K562 (cell line): Measurements from ENCODE around the gene KANK4. TPM values are rescaled to one million over a fixed set of nuclear protein-coding genes. Genes with fewer than 3 reads are reported as not detected.

Experiments
- ATAC-seq: fragments of 200-7000 bp; cut with Tn5 transposase; 3 replicates; pipeline ENCODE4 v1.9.1; 2020; ENCODE audit warnings: moderate library complexity
- BruUV-seq: library from RNA; stranded (reverse); fragments of 400-500 nt; replicated peaks from 2 replicates; lab custom pipeline; 2021; lab: Mats Ljungman, UMichigan
- CTCF ChIA-PET: fragments of 300-600 bp; formaldehyde crosslinking; extraction: SDS; loops from one replicate; lab custom pipeline; 2021; ENCODE audit warnings: low intra/inter-chr PET ratio; lab: Yijun Ruan, JAX
- POLR2A ChIA-PET: fragments of 300-600, 350-650 bp; sonication (Branson Sonifier 250); formaldehyde crosslinking; extraction: SDS; loops from one replicate; lab custom pipeline; 2021; ENCODE audit warnings: antibody characterized with exemption, inconsistent platforms; lab: Yijun Ruan, JAX
- DNase-seq, 4 experiments: peaks; one replicate each; pipeline versions ENCODE4 v3.0.0 to v3.0.0-alpha.2; 2011 to 2018; ENCODE audit warnings: low spot score in 3 of 4, mixed read lengths in 3 of 4; ENCODE audit errors: extremely low read depth in 1 of 4
- FAIRE-seq: peaks from 2 replicates; lab custom pipeline; 2011; peaks lifted over from hg19 to GRCh38; lab: Jason Lieb, UNC
- H2AFZ ChIP-seq: 2 replicates; pipeline ENCODE4 v1.6.0; 2011; ENCODE audit warnings: low read depth, low read length, control low read depth, inconsistent platforms
- H3K27ac ChIP-seq: fragments of 200-600 bp; 3 replicates; pipeline ENCODE4 v1.8.0; 2011; ENCODE audit warnings: low read depth, mild to moderate bottlenecking, control low read depth, inconsistent platforms, low read length, moderate library complexity, mixed read lengths; ENCODE audit errors: extremely low read depth
- H3K27me3 ChIP-seq, 2 experiments: fragments of 300-600 bp in 1 of 2; 2 replicates in 1 of 2; 3 replicates in 1 of 2; pipeline versions ENCODE4 v1.6.0 to v1.8.0; 2011; ENCODE audit warnings: inconsistent platforms in 2 of 2, low read length in 2 of 2, mild to moderate bottlenecking in 1 of 2, mixed read lengths in 1 of 2, moderate library complexity in 1 of 2; ENCODE audit not compliant: control insufficient read depth in 2 of 2, insufficient read depth in 2 of 2
- H3K36me3 ChIP-seq: fragments of 300-600 bp; 3 replicates; pipeline ENCODE4 v1.8.0; 2011; ENCODE audit warnings: mild to moderate bottlenecking, low read length, inconsistent platforms; ENCODE audit not compliant: control insufficient read depth, insufficient read depth
- H3K4me1 ChIP-seq, 2 experiments: fragments of 200-600 bp in 1 of 2; replicated peaks in 1 of 2; 2 replicates in 1 of 2; 3 replicates in 1 of 2; pipeline versions ENCODE4 v1.5.1 to v1.8.0; 2011; ENCODE audit warnings: inconsistent platforms in 2 of 2, low read length in 2 of 2, mild to moderate bottlenecking in 1 of 2, mixed read lengths in 1 of 2, moderate library complexity in 1 of 2; ENCODE audit not compliant: control insufficient read depth in 2 of 2, insufficient read depth in 2 of 2
- H3K4me2 ChIP-seq: 2 replicates; pipeline ENCODE4 v1.6.1; 2011; ENCODE audit warnings: low read length, control low read depth, inconsistent platforms, mixed read lengths; ENCODE audit not compliant: insufficient read depth
- H3K4me3 ChIP-seq: fragments of 200-600 bp; sonication (generic), shearing (Covaris generic); 2 replicates; pipeline ENCODE4 v1.5.1; 2016; ENCODE audit warnings: control low read depth, inconsistent platforms
- H3K79me2 ChIP-seq: fragments of 200-600 bp; 3 replicates; pipeline ENCODE4 v1.8.0; 2011; ENCODE audit warnings: low read length, inconsistent platforms; ENCODE audit not compliant: control insufficient read depth, insufficient read depth
- H3K9ac ChIP-seq, 2 experiments: 2 replicates each; pipeline versions ENCODE4 v1.6.0 to v1.6.1; 2011; ENCODE audit warnings: low read depth in 2 of 2, low read length in 2 of 2, control low read depth in 1 of 2, inconsistent platforms in 1 of 2, mild to moderate bottlenecking in 1 of 2, mixed read lengths in 1 of 2; ENCODE audit not compliant: insufficient read depth in 1 of 2
- H3K9me1 ChIP-seq: one replicate; pipeline ENCODE4 v1.6.0; 2011; ENCODE audit warnings: inconsistent platforms, mild to moderate bottlenecking, low read length, moderate library complexity; ENCODE audit not compliant: control insufficient read depth, insufficient read depth
- H3K9me3 ChIP-seq: replicated peaks from 2 replicates; pipeline ENCODE4 v1.5.1; 2011; ENCODE audit warnings: low read depth, low read length, inconsistent platforms; ENCODE audit not compliant: control insufficient read depth, insufficient read depth
- H4K20me1 ChIP-seq: replicated peaks from 2 replicates; pipeline ENCODE4 v1.6.1; 2011; ENCODE audit warnings: low read length, inconsistent platforms, mixed read lengths; ENCODE audit not compliant: control insufficient read depth, insufficient read depth
- ADNP ChIP-seq: fragments of 200-800 bp; sonication (Bioruptor generic); IDR thresholded peaks from 2 replicates; pipeline ENCODE4 v1.6.1; 2016; ENCODE audit warnings: missing genetic modification characterization, missing compliant biosample characterization
- BRD4 ChIP-seq: fragments of 200-600 bp; sonication (generic); IDR thresholded peaks from 2 replicates; pipeline ENCODE4 v1.6.1; 2017; ENCODE audit warnings: inconsistent platforms
- CHCHD3 ChIP-seq: fragments of 250-450 bp; sonication (Bioruptor Pico); IDR thresholded peaks from 2 replicates; pipeline ENCODE4 v2.1.2; 2022; ENCODE audit warnings: mild to moderate bottlenecking
- DPF2 ChIP-seq: fragments of 450-650 bp; IDR thresholded peaks from 2 replicates; pipeline ENCODE4 v1.6.1; 2016
- HNRNPK ChIP-seq: fragments of 200-400 bp; formaldehyde crosslinking; IDR thresholded peaks from one replicate; pipeline ENCODE4 v1.6.1; 2018; ENCODE audit warnings: mild to moderate bottlenecking, low read depth, low read length; ENCODE audit not compliant: poor library complexity, severe bottlenecking
- ID3 ChIP-seq, 2 experiments: fragments of 250-450 bp in 1 of 2; fragments of 450-650 bp in 1 of 2; sonication (Bioruptor Pico) in 1 of 2; IDR thresholded peaks; 2 replicates each; pipeline versions ENCODE4 v1.6.1 to v1.8.0; 2016 to 2021; ENCODE audit warnings: mild to moderate bottlenecking in 2 of 2, moderate library complexity in 2 of 2, missing compliant biosample characterization in 1 of 2, missing genetic modification characterization in 1 of 2
- KDM2B ChIP-seq: fragments of 250-450 bp; sonication (Bioruptor Pico); IDR thresholded peaks from 2 replicates; pipeline ENCODE4 v1.8.0; 2021; ENCODE audit warnings: mild to moderate bottlenecking, moderate library complexity
- MAFG ChIP-seq: fragments of 450-650 bp; conservative IDR thresholded peaks from 2 replicates; pipeline ENCODE4 v1.6.1; 2016; ENCODE audit warnings: missing genetic modification characterization, missing compliant biosample characterization
- MXD1 ChIP-seq: fragments of 250-450 bp; sonication (Bioruptor Pico); IDR thresholded peaks from 2 replicates; pipeline ENCODE4 v1.8.0; 2021; ENCODE audit warnings: borderline replicate concordance, mild to moderate bottlenecking, moderate library complexity; ENCODE audit not compliant: poor library complexity, severe bottlenecking
- PHB ChIP-seq: fragments of 250-450 bp; sonication (Bioruptor Pico); IDR thresholded peaks from 2 replicates; pipeline ENCODE4 v1.5.0; 2021
- PKNOX1 ChIP-seq: fragments of 450-650 bp; IDR thresholded peaks from 2 replicates; pipeline ENCODE4 v1.6.1; 2016
- RBM25 ChIP-seq: fragments of 200-400 bp; formaldehyde crosslinking; IDR thresholded peaks from 2 replicates; pipeline ENCODE4 v1.6.1; 2018; ENCODE audit warnings: low read length, low read depth, moderate library complexity; ENCODE audit not compliant: severe bottlenecking
- TEAD4 ChIP-seq, 2 experiments: sonication (generic) in 1 of 2; formaldehyde crosslinking in 1 of 2; IDR thresholded peaks; 2 replicates each; pipeline versions ENCODE4 v1.6.1 to v1.8.0; 2012 to 2022; ENCODE audit warnings: borderline replicate concordance in 1 of 2, inconsistent platforms in 1 of 2, low read length in 1 of 2, mild to moderate bottlenecking in 1 of 2, missing genetic modification reagents in 1 of 2
- ZNF143 ChIP-seq: sonication (generic); formaldehyde crosslinking; IDR thresholded peaks from 2 replicates; pipeline ENCODE4 v1.9.0; 2022; ENCODE audit warnings: mild to moderate bottlenecking, missing genetic modification reagents
- ZNF699 ChIP-seq: fragments of 250-450 bp; sonication (Bioruptor Pico); IDR thresholded peaks from 2 replicates; pipeline ENCODE4 v1.8.0; 2021; ENCODE audit warnings: mild to moderate bottlenecking, moderate library complexity; ENCODE audit not compliant: insufficient replicate concordance
- ZNF785 ChIP-seq: fragments of 250-450 bp; sonication (Bioruptor Pico); IDR thresholded peaks from 2 replicates; pipeline ENCODE4 v1.4.0; 2020; ENCODE audit warnings: mild to moderate bottlenecking
- WGBS: fragments of 100-300 bp; shearing (Covaris generic); methylation state at CpG from one replicate; pipeline ENCODE4 v1.1.6; 2016; ENCODE audit warnings: low coverage, mixed read lengths; ENCODE audit not compliant: insufficient coverage; ENCODE audit errors: missing lambda C conversion rate; 5-methylcytosine and 5-hydroxymethylcytosine counted together
- in situ Hi-C: fragments of 300-500 bp; cut with MboI; formaldehyde crosslinking; loops from 4 replicates; pipeline ENCODE4 v1.15.0; 2018; ENCODE audit warnings: inconsistent platforms, mixed read lengths
- intact Hi-C: fragments of 100-400 bp; cut with micrococcal nuclease; formaldehyde crosslinking; loops from 2 replicates; pipeline ENCODE4 v1.14.2; 2022
- polyA plus RNA-seq, 8 experiments: library from polyadenylated mRNA; depleted of rRNA in 4 of 8; stranded (reverse) in 5 of 8; unstranded in 3 of 8; fragments of >200 nt; fragmentation: Nextera tagmentation in 2 of 8; fragmentation: Illumina TruSeq in 1 of 8; extraction: Ambion mirVana in 2 of 8; extraction: Trizol in 1 of 8; gene quantifications; 2 replicates each; pipeline versions ENCODE4 v1.2.1 to v1.2.3, GENCODE V29; 2011 to 2014; ENCODE audit warnings: inconsistent platforms in 1 of 8, missing spikeins in 1 of 8
- total RNA-seq, 7 experiments: library from RNA; depleted of rRNA in 6 of 7; stranded (reverse); fragments of >200 nt in 6 of 7; fragmentation: Illumina TruSeq in 2 of 7; extraction: Trizol in 2 of 7; gene quantifications; 2 replicates each; pipeline versions ENCODE4 v1.2.1 to v1.2.3, GENCODE V29; 2011 to 2021; ENCODE audit warnings: low replicate concordance in 1 of 7
- TF ChIP-seq, protein P1 (sequence below): fragments of 450-650 bp; IDR thresholded peaks from 2 replicates; pipeline ENCODE4 v1.6.1; 2017; ENCODE audit warnings: antibody characterized with exemption

The KANK4 gene
- total and polyA plus RNA-seq, 9 of the 15 experiments (the other 6 are each of a cell fraction or from before 2014, with no cell fraction given) = not detected

GRCh38 chr1:62352387-62352786 is 33.2 kb upstream of the KANK4 start (continued):
- TF ChIP-seq PKNOX1 (no peak), BRD4 (no peak), PHB (CRISPR knock-in tag) (no peak), ID3 (CRISPR knock-in tag; IDR thresholded peaks at IDR 0.05) (no peak), ID3 (tag; IDR thresholded peaks at IDR 0.05) (no peak), KDM2B (CRISPR knock-in tag) (no peak), ZNF785 (CRISPR knock-in tag) (no peak)
- TF ChIP-seq, all 486 proteins: peak for 0

- no peaks in the 10 kb centered on the region for H3K79me2 ChIP-seq
- no peak overlapping the region for H3K9ac ChIP-seq
- POLR2A ChIA-PET = no interaction called here
- H3K27ac ChIP-seq = no peak overlapping the region
- no peak overlapping the region for H2AFZ ChIP-seq
- H3K36me3 ChIP-seq = no peaks in the 10 kb centered on the region
- intact Hi-C loops (no loop called here), in situ Hi-C loops (no loop called here)
- no peak for TF ChIP-seq TEAD4 (IDR thresholded peaks at IDR 0.05; ENCODE audit: low read length)
- no peak for TF ChIP-seq TEAD4 (CRISPR knock-in tag; IDR thresholded peaks at IDR 0.05; ENCODE audit: borderline replicate concordance)
- peak; percentile 51 for TF ChIP-seq HNRNPK
- TF ChIP-seq ZNF699 (CRISPR knock-in tag) = no peak
- TF ChIP-seq, protein P1, sequence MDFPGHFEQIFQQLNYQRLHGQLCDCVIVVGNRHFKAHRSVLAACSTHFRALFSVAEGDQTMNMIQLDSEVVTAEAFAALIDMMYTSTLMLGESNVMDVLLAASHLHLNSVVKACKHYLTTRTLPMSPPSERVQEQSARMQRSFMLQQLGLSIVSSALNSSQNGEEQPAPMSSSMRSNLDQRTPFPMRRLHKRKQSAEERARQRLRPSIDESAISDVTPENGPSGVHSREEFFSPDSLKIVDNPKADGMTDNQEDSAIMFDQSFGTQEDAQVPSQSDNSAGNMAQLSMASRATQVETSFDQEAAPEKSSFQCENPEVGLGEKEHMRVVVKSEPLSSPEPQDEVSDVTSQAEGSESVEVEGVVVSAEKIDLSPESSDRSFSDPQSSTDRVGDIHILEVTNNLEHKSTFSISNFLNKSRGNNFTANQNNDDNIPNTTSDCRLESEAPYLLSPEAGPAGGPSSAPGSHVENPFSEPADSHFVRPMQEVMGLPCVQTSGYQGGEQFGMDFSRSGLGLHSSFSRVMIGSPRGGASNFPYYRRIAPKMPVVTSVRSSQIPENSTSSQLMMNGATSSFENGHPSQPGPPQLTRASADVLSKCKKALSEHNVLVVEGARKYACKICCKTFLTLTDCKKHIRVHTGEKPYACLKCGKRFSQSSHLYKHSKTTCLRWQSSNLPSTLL = no peak
- no peak for TF ChIP-seq CHCHD3
- TF ChIP-seq ADNP (tag) = no peak
- TF ChIP-seq MXD1 (CRISPR knock-in tag) = no peak
- no peak for TF ChIP-seq DPF2
- no peak for TF ChIP-seq ZNF143 (CRISPR knock-in tag)
- 0 out of 2 replicates have a peak, but pooled peaks have one; percentile 20 for TF ChIP-seq MAFG (tag)
- TF ChIP-seq RBM25 = no peak
- no peak for ATAC-seq
- H4K20me1 ChIP-seq = no peaks in the 10 kb centered on the region
- no peaks in the 10 kb centered on the region for H3K4me1 ChIP-seq
- no peak overlapping the region for H3K4me2 ChIP-seq
- CTCF ChIA-PET = no interaction called here
- BruUV-seq = no TSS peak
- H3K27me3 ChIP-seq = peaks cover 12 to 34% of the 10 kb centered on the region in 2 experiments; a peak in 3 of 5 replicates
- H3K4me3 ChIP-seq = no peak overlapping the region
- WGBS = 0% methylated on average over 2 of the region's 2 CpGs
- H3K9me1 ChIP-seq = peaks cover 2% of the 10 kb centered on the region
- H3K9me3 ChIP-seq = no peaks in the 10 kb centered on the region
- no peak for FAIRE-seq
- DNase-seq = no peak
Observed at GRCh38 chr1:62349470-62350233, 30.4 kb upstream of the KANK4 start.
